Neural progenitor cell (in vitro differentiated cells): ENCODE measurements around the gene TBC1D23.
"Not testable (repeated sequence)": the region's sequence is repeated elsewhere in the genome, so short reads cannot be mapped to it uniquely, and the experiment has no call there.

Source experiments
- EZH2 ChIP-seq: fragments of 200-600 bp; sonication (generic); IDR thresholded peaks from 2 replicates; pipeline ENCODE4 v1.6.1; 2017; ENCODE audit warnings: antibody characterized with exemption, mild to moderate bottlenecking, moderate library complexity
- TF ChIP-seq, protein P1 (sequence below): fragments of 200-600 bp; sonication (generic); IDR thresholded peaks from 2 replicates; pipeline ENCODE4 v1.5.1; 2017; ENCODE audit warnings: antibody characterized with exemption, mild to moderate bottlenecking

- TF ChIP-seq, protein P1, sequence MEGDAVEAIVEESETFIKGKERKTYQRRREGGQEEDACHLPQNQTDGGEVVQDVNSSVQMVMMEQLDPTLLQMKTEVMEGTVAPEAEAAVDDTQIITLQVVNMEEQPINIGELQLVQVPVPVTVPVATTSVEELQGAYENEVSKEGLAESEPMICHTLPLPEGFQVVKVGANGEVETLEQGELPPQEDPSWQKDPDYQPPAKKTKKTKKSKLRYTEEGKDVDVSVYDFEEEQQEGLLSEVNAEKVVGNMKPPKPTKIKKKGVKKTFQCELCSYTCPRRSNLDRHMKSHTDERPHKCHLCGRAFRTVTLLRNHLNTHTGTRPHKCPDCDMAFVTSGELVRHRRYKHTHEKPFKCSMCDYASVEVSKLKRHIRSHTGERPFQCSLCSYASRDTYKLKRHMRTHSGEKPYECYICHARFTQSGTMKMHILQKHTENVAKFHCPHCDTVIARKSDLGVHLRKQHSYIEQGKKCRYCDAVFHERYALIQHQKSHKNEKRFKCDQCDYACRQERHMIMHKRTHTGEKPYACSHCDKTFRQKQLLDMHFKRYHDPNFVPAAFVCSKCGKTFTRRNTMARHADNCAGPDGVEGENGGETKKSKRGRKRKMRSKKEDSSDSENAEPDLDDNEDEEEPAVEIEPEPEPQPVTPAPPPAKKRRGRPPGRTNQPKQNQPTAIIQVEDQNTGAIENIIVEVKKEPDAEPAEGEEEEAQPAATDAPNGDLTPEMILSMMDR = not testable (repeated sequence)
- TF ChIP-seq EZH2 = not testable (repeated sequence)
These were observed 31.6 kb upstream of the TBC1D23 start for GRCh38 chr3:100229188-100229587.
